Prostate gland (tissue), 2 donors: ENCODE data around the gene NPFFR1.

Experiments used
- CTCF ChIP-seq, 4 experiments: fragments of 200-600 bp in 2 of 4; fragments of 450-650 bp in 2 of 4; sonication (generic) in 2 of 4; IDR thresholded peaks; 1 replicate in 3 of 4; 2 replicates in 1 of 4; pipeline ENCODE4 v1.5.1; 2016 to 2019; ENCODE audit warnings: antibody characterized with exemption in 4 of 4, mild to moderate bottlenecking in 2 of 4, moderate library complexity in 2 of 4
- POLR2AphosphoS5 ChIP-seq: sonication (generic); formaldehyde crosslinking; IDR thresholded peaks from one replicate; pipeline ENCODE4 v1.6.1; 2017; ENCODE audit warnings: antibody characterized with exemption

- TF ChIP-seq CTCF (IDR thresholded peaks at IDR 0.05) (no peak), POLR2AphosphoS5 (no peak)
Observed at GRCh38 chr10:70315276-70315675, 31.5 kb upstream of the NPFFR1 start.
